Activated CD8-positive, alpha-beta T cell treated with anti-CD3 and anti-CD28 coated beads for 36 hours (primary cell): ENCODE measurements around the gene QRFP. TPM values are rescaled to one million over a fixed set of nuclear protein-coding genes. Genes with fewer than 3 reads are reported as not detected.

Experiments
- ATAC-seq: fragments of 200-7000 bp; cut with Tn5 transposase; one replicate; pipeline ENCODE4 v1.10.0; 2021; ENCODE audit warnings: mild to moderate bottlenecking, moderate library complexity
- CTCF ChIA-PET: fragments of 350-600 bp; sonication (Branson Sonifier 250); formaldehyde crosslinking; loops from one replicate; lab custom pipeline; 2021; ENCODE audit warnings: antibody characterized with exemption; lab: Charles Lee
- POLR2A ChIA-PET: fragments of 350-600 bp; sonication (Branson Sonifier 250); formaldehyde crosslinking; loops from one replicate; lab custom pipeline; 2021; ENCODE audit warnings: antibody characterized with exemption; lab: Charles Lee
- DNase-seq: peaks from one replicate; pipeline ENCODE4 v3.0.0-alpha.2; 2020
- H3K27ac Mint-ChIP-seq: one replicate; pipeline ENCODE4 v1.8.0; 2021; ENCODE audit warnings: mild to moderate bottlenecking, mixed read lengths
- H3K27me3 Mint-ChIP-seq: one replicate; pipeline ENCODE4 v1.8.0; 2021; ENCODE audit warnings: mixed read lengths
- H3K36me3 Mint-ChIP-seq: one replicate; pipeline ENCODE4 v1.8.0; 2021; ENCODE audit warnings: low read depth, mixed read lengths
- H3K4me1 Mint-ChIP-seq: one replicate; pipeline ENCODE4 v1.8.0; 2021; ENCODE audit warnings: low read depth, mixed read lengths
- H3K4me3 Mint-ChIP-seq: one replicate; pipeline ENCODE4 v1.8.0; 2021; ENCODE audit warnings: mild to moderate bottlenecking, moderate library complexity, mixed read lengths
- H3K9me3 Mint-ChIP-seq: one replicate; pipeline ENCODE4 v1.8.0; 2021; ENCODE audit warnings: mixed read lengths
- intact Hi-C: fragments of 100-400 bp; cut with micrococcal nuclease; formaldehyde crosslinking; loops from one replicate; pipeline ENCODE4 v1.10.0; 2022
- total RNA-seq, 2 experiments: library from RNA; stranded (reverse); gene quantifications; one replicate each; pipeline ENCODE4 v1.2.3, GENCODE V29; 2021
- TF ChIP-seq, protein P1 (sequence below): fragments of 200-600 bp; IDR thresholded peaks from one replicate; pipeline ENCODE4 v1.8.0; 2022; ENCODE audit warnings: antibody characterized with exemption, mild to moderate bottlenecking

The QRFP gene
- total RNA-seq, 2 experiments from 2014 or later = not detected

GRCh38 chr9:130915096-130915447, 18.5 kb upstream of the QRFP start:
- CTCF ChIA-PET = no interaction called here
- TF ChIP-seq, protein P1, sequence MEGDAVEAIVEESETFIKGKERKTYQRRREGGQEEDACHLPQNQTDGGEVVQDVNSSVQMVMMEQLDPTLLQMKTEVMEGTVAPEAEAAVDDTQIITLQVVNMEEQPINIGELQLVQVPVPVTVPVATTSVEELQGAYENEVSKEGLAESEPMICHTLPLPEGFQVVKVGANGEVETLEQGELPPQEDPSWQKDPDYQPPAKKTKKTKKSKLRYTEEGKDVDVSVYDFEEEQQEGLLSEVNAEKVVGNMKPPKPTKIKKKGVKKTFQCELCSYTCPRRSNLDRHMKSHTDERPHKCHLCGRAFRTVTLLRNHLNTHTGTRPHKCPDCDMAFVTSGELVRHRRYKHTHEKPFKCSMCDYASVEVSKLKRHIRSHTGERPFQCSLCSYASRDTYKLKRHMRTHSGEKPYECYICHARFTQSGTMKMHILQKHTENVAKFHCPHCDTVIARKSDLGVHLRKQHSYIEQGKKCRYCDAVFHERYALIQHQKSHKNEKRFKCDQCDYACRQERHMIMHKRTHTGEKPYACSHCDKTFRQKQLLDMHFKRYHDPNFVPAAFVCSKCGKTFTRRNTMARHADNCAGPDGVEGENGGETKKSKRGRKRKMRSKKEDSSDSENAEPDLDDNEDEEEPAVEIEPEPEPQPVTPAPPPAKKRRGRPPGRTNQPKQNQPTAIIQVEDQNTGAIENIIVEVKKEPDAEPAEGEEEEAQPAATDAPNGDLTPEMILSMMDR = no peak
- no peaks in the 10 kb centered on the region for H3K9me3 Mint-ChIP-seq
- no peak overlapping the region for H3K27ac Mint-ChIP-seq
- ATAC-seq = no peak
- H3K4me3 Mint-ChIP-seq = no peak overlapping the region
- H3K27me3 Mint-ChIP-seq = no peaks in the 10 kb centered on the region
- no peaks in the 10 kb centered on the region for H3K4me1 Mint-ChIP-seq
- no peak for DNase-seq
- intact Hi-C loops = no loop called here
- no peaks in the 10 kb centered on the region for H3K36me3 Mint-ChIP-seq
- POLR2A ChIA-PET = interaction anchor here (1.5 kb wide), 1 partner anchor 34 kb away, joined by 3 read pairs; no protein-coding TSS in a partner anchor

- H3K27ac Mint-ChIP-seq = no peak overlapping the region
- intact Hi-C loops = no loop called here
- TF ChIP-seq, protein P1 = no peak
- no peaks in the 10 kb centered on the region for H3K4me1 Mint-ChIP-seq
- H3K27me3 Mint-ChIP-seq = no peaks in the 10 kb centered on the region
- ChIA-PET POLR2A (interaction anchor here (1.5 kb wide), 1 partner anchor 34 kb away, joined by 3 read pairs; no protein-coding TSS in a partner anchor), CTCF (no interaction called here)
- no peak overlapping the region for H3K4me3 Mint-ChIP-seq
- ATAC-seq = no peak
- no peaks in the 10 kb centered on the region for H3K36me3 Mint-ChIP-seq
- no peaks in the 10 kb centered on the region for H3K9me3 Mint-ChIP-seq
- no peak for DNase-seq
These were observed 17.9 kb upstream of the QRFP start for GRCh38 chr9:130914417-130915095.

GRCh38 chr9:130913599-130914416, 17.2 kb upstream of the QRFP start:
- intact Hi-C loops = no loop called here
- Mint-ChIP-seq H3K9me3 (no peaks in the 10 kb centered on the region), H3K4me3 (no peak overlapping the region), H3K36me3 (no peaks in the 10 kb centered on the region), H3K27me3 (no peaks in the 10 kb centered on the region), H3K27ac (no peak overlapping the region), H3K4me1 (no peaks in the 10 kb centered on the region)
- no peak for DNase-seq
- ATAC-seq = no peak
- ChIA-PET CTCF (interaction anchor here (1.0 kb wide), 1 partner anchor 207 kb away, joined by 3 read pairs; no protein-coding TSS in a partner anchor), POLR2A (no interaction called here)
- TF ChIP-seq, protein P1 = no peak

- CTCF ChIA-PET = interaction anchor here (1.0 kb wide), 1 partner anchor 206 kb away, joined by 3 read pairs; no protein-coding TSS in a partner anchor
- no peaks in the 10 kb centered on the region for H3K36me3 Mint-ChIP-seq
- H3K27me3 Mint-ChIP-seq = peaks cover 2% of the 10 kb centered on the region
- ATAC-seq (no peak), DNase-seq (no peak)
- intact Hi-C loops = no loop called here
- POLR2A ChIA-PET = no interaction called here
- TF ChIP-seq, protein P1 = no peak
- H3K27ac Mint-ChIP-seq = no peak overlapping the region
- no peak overlapping the region for H3K4me3 Mint-ChIP-seq
- no peaks in the 10 kb centered on the region for H3K4me1 Mint-ChIP-seq
- no peaks in the 10 kb centered on the region for H3K9me3 Mint-ChIP-seq
These were observed 16.5 kb upstream of the QRFP start for GRCh38 chr9:130912932-130913598.
